VCaP (cell line): Measurements from ENCODE around the gene MAP4K4.

Source experiments
- H3K27ac ChIP-seq: fragments of 450-650 bp; 2 replicates; pipeline ENCODE4 v1.5.1; 2017
- CTCF ChIP-seq: fragments of 450-650 bp; conservative IDR thresholded peaks from 2 replicates; pipeline ENCODE4 v1.5.1; 2017; ENCODE audit warnings: mild to moderate bottlenecking, moderate library complexity

MAP4K4 gene

GRCh38 chr2:101809698-101810097 is 112.2 kb downstream of the MAP4K4 start:
- no peak overlapping the region for H3K27ac ChIP-seq
- no peak for TF ChIP-seq CTCF

DNA sequence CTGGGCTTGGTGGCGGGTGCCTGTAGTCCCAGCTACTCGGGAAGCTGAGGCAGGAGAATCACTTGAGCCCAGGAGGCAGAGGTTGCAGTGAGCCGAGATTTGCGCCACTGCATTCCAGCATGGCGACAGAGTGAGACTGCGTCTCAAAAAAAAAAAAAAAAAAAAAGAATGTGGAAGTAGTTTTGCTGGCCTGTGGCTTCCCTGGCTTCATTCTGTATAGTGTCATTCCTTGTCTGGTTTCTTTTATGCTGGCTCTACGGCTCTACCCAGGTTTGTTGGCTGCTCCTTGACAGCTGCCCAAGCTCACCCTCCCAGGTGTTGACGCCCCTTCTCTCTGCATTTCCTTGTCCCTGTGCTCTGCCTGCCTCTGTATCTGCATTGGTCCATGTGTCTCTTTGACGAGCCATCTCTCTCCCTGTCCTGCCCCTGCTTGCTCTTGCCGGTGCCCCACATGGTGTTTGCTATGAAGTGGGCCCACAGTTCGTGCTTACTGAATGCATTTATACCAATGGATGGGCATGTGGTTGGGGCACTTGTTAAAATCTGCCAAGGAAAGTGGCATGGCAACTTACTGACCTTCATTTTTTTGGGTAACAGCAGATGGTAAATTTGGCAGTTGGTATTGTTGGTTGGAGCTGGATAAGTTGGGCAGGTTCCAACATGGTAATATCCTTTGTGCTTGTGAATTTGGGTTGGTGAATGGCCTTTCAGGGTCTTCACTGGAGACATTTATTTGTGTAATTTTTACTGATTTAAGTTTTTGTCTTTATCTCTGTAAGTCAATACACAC is 113.9 kb downstream of the MAP4K4 start:
- TF ChIP-seq CTCF, result no peak

DNA sequence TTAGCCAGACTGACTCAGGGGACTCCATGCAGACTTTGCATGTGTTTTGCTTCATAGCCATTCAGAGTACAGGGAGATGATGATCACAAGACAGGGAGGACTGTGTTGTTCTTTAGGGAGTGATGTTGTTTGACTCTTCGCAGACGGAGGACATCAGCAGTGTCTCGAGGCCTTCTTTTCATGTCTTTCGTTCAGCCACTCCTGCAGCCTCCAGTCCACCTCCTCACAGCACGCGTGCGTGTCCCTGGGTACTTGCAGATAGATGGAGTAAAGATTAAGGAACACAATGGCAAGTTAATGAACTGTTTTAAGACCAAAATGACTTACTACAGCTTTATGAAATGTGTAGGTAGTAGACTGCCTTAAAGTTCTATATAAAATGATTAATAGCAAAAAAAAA is 114.7 kb downstream of the MAP4K4 start:
- H3K27ac ChIP-seq, result no peak overlapping the region

More for the DNA sequence above, 113.9 kb downstream of the MAP4K4 start:
- H3K27ac ChIP-seq, result no peak overlapping the region

GRCh38 chr2:101814752-101815151 is 117.2 kb downstream of the MAP4K4 start:
- H3K27ac ChIP-seq, result no peak overlapping the region
- no peak for TF ChIP-seq CTCF

More for the DNA sequence above, 114.7 kb downstream of the MAP4K4 start:
- TF ChIP-seq CTCF, result no peak

- peak overlapping the region; percentile 54 for H3K27ac ChIP-seq
- TF ChIP-seq CTCF, result no peak
Observed at GRCh38 chr2:101815154-101815553, 117.6 kb downstream of the MAP4K4 start.

DNA sequence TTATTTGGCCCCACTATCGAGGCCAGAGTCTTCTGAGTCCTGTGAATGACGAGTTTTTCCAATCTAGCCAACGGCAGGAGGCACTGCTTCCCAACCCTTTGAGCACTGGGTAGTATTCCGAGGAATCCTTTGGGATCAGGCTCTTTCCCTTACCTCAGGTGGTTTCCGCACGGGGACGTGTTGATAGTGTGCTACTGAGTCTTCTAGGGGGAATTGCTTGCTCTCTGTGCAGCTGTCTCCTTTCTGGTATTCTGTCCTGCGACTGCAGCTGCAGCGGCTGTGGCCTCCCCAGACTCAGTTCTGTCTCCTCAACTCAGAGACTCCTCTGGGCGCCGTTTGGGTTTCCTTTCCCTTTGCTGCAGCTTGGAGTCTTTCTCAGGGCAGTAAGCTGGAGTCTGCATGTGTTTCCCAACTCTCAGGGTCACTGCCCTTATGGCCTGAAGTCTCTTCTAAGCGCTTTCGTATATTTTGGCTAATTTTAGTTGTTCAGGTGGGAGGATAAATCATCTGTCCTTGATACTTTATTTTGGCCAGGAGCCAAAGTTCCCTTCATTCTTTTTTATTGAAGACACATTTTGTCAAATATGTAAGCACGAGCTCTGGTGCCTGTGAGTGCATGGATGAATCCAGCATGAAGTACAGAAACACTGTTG is 118.4 kb downstream of the MAP4K4 start:
- peak overlapping the region; percentile 54 for H3K27ac ChIP-seq
- TF ChIP-seq CTCF, result no peak

- peak overlapping the region; percentile 54 for H3K27ac ChIP-seq
- TF ChIP-seq CTCF, result no peak
Observed at GRCh38 chr2:101816598-101816997, 119.1 kb downstream of the MAP4K4 start.
